Measurements from ENCODE around the gene HECW1.
"Not testable (repeated sequence)": the region's sequence is repeated elsewhere in the genome, so short reads cannot be mapped to it uniquely, and the experiment has no call there.

The HECW1 gene

GRCh38 chr7:43465581-43466554, 353.4 kb downstream of the HECW1 start:
- DNase-seq (ENCODE audit: low read depth in 2 of 2): no peak

GRCh38 chr7:43467406-43467805, 355.0 kb downstream of the HECW1 start:
- no peak for DNase-seq (ENCODE audit: low read depth in 2 of 2)

GRCh38 chr7:43467846-43468245, 355.4 kb downstream of the HECW1 start:
- DNase-seq (ENCODE audit: low read depth in 2 of 2): no peak

GRCh38 chr7:43469051-43469450, 356.6 kb downstream of the HECW1 start:
- no peak for DNase-seq (ENCODE audit: low read depth in 2 of 2)

- no peak for DNase-seq (ENCODE audit: low read depth in 2 of 2)
These were observed 357.7 kb downstream of the HECW1 start for GRCh38 chr7:43470110-43470509.

- DNase-seq (ENCODE audit: low read depth in 2 of 2): no peak
These were observed 363.5 kb downstream of the HECW1 start for GRCh38 chr7:43475983-43476382.

- DNase-seq (ENCODE audit: low read depth in 2 of 2): no peak
These were observed 364.4 kb downstream of the HECW1 start for GRCh38 chr7:43476896-43477295.

- DNase-seq (ENCODE audit: low read depth in 2 of 2): no peak
These were observed 366.6 kb downstream of the HECW1 start for GRCh38 chr7:43479042-43479441.

- no peak for DNase-seq (ENCODE audit: low read depth in 2 of 2)
These were observed 367.1 kb downstream of the HECW1 start for GRCh38 chr7:43479543-43479942.

GRCh38 chr7:43480581-43480980, 368.1 kb downstream of the HECW1 start:
- no peak for DNase-seq (ENCODE audit: low read depth in 2 of 2)

GRCh38 chr7:43481902-43482678, 369.6 kb downstream of the HECW1 start:
- DNase-seq (ENCODE audit: low read depth in 2 of 2): peak; percentile 51 to 63

GRCh38 chr7:43482679-43483252, 370.3 kb downstream of the HECW1 start:
- no peak for DNase-seq (ENCODE audit: low read depth in 2 of 2)

- DNase-seq (ENCODE audit: low read depth in 2 of 2): no peak
These were observed 372.4 kb downstream of the HECW1 start for GRCh38 chr7:43484678-43485395.

GRCh38 chr7:43485580-43485979, 373.1 kb downstream of the HECW1 start:
- DNase-seq (ENCODE audit: low read depth in 2 of 2): no peak

- DNase-seq (ENCODE audit: low read depth in 2 of 2): not testable (repeated sequence)
These were observed 373.6 kb downstream of the HECW1 start for GRCh38 chr7:43486008-43486407.

GRCh38 chr7:43486634-43487033, 374.2 kb downstream of the HECW1 start:
- no peak for DNase-seq (ENCODE audit: low read depth in 2 of 2)

GRCh38 chr7:43487731-43488073, 375.3 kb downstream of the HECW1 start:
- no peak for DNase-seq (ENCODE audit: low read depth in 2 of 2)

- no peak for DNase-seq (ENCODE audit: low read depth in 2 of 2)
These were observed 376.8 kb downstream of the HECW1 start for GRCh38 chr7:43489257-43489656.

- no peak for DNase-seq (ENCODE audit: low read depth in 2 of 2)
These were observed 377.6 kb downstream of the HECW1 start for GRCh38 chr7:43490016-43490415.

- no peak for DNase-seq (ENCODE audit: low read depth in 2 of 2)
These were observed 378.7 kb downstream of the HECW1 start for GRCh38 chr7:43491123-43491522.

GRCh38 chr7:43491984-43492383, 379.5 kb downstream of the HECW1 start:
- DNase-seq (ENCODE audit: low read depth in 2 of 2): no peak

- DNase-seq (ENCODE audit: low read depth in 2 of 2): no peak
These were observed 380.4 kb downstream of the HECW1 start for GRCh38 chr7:43492896-43493295.

All from fibroblast of skin of left biceps (primary cell).